NCI-H1105 (cell line): ENCODE measurements around the gene BRD4.

Experiments used
- DNase-seq: peaks from one replicate; lab custom pipeline; 2025; lab: John Stamatoyannopoulos, UW

Gene BRD4

GRCh38 chr19:15313649-15314279 is 18.6 kb downstream of the BRD4 start:
- DNase-seq = no peak

- no peak for DNase-seq
These were observed 25.2 kb downstream of the BRD4 start for GRCh38 chr19:15307169-15307568.

- DNase-seq = no peak
These were observed 26.6 kb downstream of the BRD4 start for GRCh38 chr19:15305582-15306334.

GRCh38 chr19:15304140-15304705 is 28.1 kb downstream of the BRD4 start:
- no peak for DNase-seq

- DNase-seq = no peak
These were observed 29.1 kb downstream of the BRD4 start for GRCh38 chr19:15303105-15303780.

GRCh38 chr19:15300533-15301197 is 31.7 kb downstream of the BRD4 start:
- DNase-seq = no peak

- DNase-seq = no peak
These were observed 32.5 kb downstream of the BRD4 start for GRCh38 chr19:15299568-15300409.

- no peak for DNase-seq
These were observed 33.3 kb downstream of the BRD4 start for GRCh38 chr19:15298847-15299567.

- no peak for DNase-seq
These were observed 34.7 kb downstream of the BRD4 start for GRCh38 chr19:15297416-15298224.

GRCh38 chr19:15296841-15297415 is 35.4 kb downstream of the BRD4 start:
- no peak for DNase-seq

- DNase-seq = no peak
These were observed 36.0 kb downstream of the BRD4 start for GRCh38 chr19:15296353-15296752.

- DNase-seq = peak; percentile 14
These were observed 37.8 kb downstream of the BRD4 start for GRCh38 chr19:15294561-15294990.

GRCh38 chr19:15293781-15294491 is 38.4 kb downstream of the BRD4 start:
- no peak for DNase-seq

GRCh38 chr19:15292847-15293582 is 39.3 kb downstream of the BRD4 start:
- no peak for DNase-seq

GRCh38 chr19:15292140-15292539 is 40.2 kb downstream of the BRD4 start:
- no peak for DNase-seq

GRCh38 chr19:15291548-15292021 is 40.8 kb downstream of the BRD4 start:
- DNase-seq = no peak

GRCh38 chr19:15291089-15291488 is 41.2 kb downstream of the BRD4 start:
- DNase-seq = no peak

GRCh38 chr19:15290166-15290565 is 42.2 kb downstream of the BRD4 start:
- DNase-seq = no peak
